ENCODE measurements around the gene SV2B.

- no peak for TF ChIP-seq POLR2A (IDR thresholded peaks at IDR 0.05)
- TF ChIP-seq CTCF (IDR thresholded peaks at IDR 0.05): no peak
These were observed 1.6 kb upstream of the SV2B start for GRCh38 chr15:91098451-91098850.

Measured in adrenal gland (tissue), 5 donors.